A549 (cell line): ENCODE measurements around the gene BCL3. TPM values are rescaled to one million over a fixed set of nuclear protein-coding genes. Genes with fewer than 3 reads are reported as not detected.

Experiments used
- BCL3 ChIP-seq: fragments of >200 bp; sonication (Bioruptor Twin); formaldehyde crosslinking; IDR thresholded peaks from 3 replicates; pipeline ENCODE4 v1.6.1; 2016
- CEBPB ChIP-seq, 2 experiments: fragments of >200 bp in 1 of 2; sonication (Bioruptor Twin) in 1 of 2; formaldehyde crosslinking in 1 of 2; IDR thresholded peaks; 2 replicates each; pipeline ENCODE4 v1.6.1; 2012 to 2016
- CHD2 ChIP-seq: fragments of 150-350 bp; IDR thresholded peaks from 2 replicates; pipeline ENCODE4 v1.6.1; 2014; ENCODE audit warnings: low read length; ENCODE audit not compliant: partially characterized antibody
- CTCF ChIP-seq: fragments of >200 bp; sonication (Bioruptor Twin); formaldehyde crosslinking; IDR thresholded peaks from 3 replicates; pipeline ENCODE4 v1.5.1; 2016
- E2F6 ChIP-seq: IDR thresholded peaks from 2 replicates; pipeline ENCODE4 v1.6.1; 2012; ENCODE audit warnings: low read depth, borderline replicate concordance
- EHF ChIP-seq: fragments of 250-450 bp; sonication (Bioruptor Pico); IDR thresholded peaks from 2 replicates; pipeline ENCODE4 v1.5.0; 2020; ENCODE audit warnings: mild to moderate bottlenecking
- ELK1 ChIP-seq: fragments of 150-350 bp; IDR thresholded peaks from 2 replicates; pipeline ENCODE4 v1.6.1; 2014; ENCODE audit warnings: low read depth, mild to moderate bottlenecking, low read length
- EP300 ChIP-seq, 2 experiments: fragments of >200 bp; sonication (Bioruptor Twin); formaldehyde crosslinking; IDR thresholded peaks; 2 replicates in 1 of 2; 3 replicates in 1 of 2; pipeline ENCODE4 v1.6.1; 2016 to 2017
- ESRRA ChIP-seq: fragments of 150-350 bp; IDR thresholded peaks from 2 replicates; pipeline ENCODE4 v1.6.1; 2014; ENCODE audit warnings: mild to moderate bottlenecking, low read length, borderline replicate concordance
- FOSB ChIP-seq: fragments of 250-450 bp; sonication (Bioruptor Pico); IDR thresholded peaks from 2 replicates; pipeline ENCODE4 v1.5.0; 2020; ENCODE audit warnings: mild to moderate bottlenecking, moderate library complexity
- FOSL2 ChIP-seq, 2 experiments: fragments of 450-650 bp in 1 of 2; fragments of >200 bp in 1 of 2; sonication (Bioruptor Twin) in 1 of 2; formaldehyde crosslinking; IDR thresholded peaks; 2 replicates each; pipeline versions ENCODE4 v1.5.0 to v1.6.1; 2016 to 2020; ENCODE audit warnings: mild to moderate bottlenecking in 1 of 2, moderate library complexity in 1 of 2
- FOXS1 ChIP-seq: fragments of 250-450 bp; sonication (Bioruptor Pico); IDR thresholded peaks from 2 replicates; pipeline ENCODE4 v1.5.0; 2020; ENCODE audit warnings: mild to moderate bottlenecking, moderate library complexity
- GATA3 ChIP-seq: IDR thresholded peaks from 2 replicates; pipeline ENCODE4 v1.6.1; 2012; ENCODE audit warnings: borderline replicate concordance
- HOXA7 ChIP-seq: fragments of 250-450 bp; sonication (Bioruptor Pico); IDR thresholded peaks from 2 replicates; pipeline ENCODE4 v1.5.0; 2020; ENCODE audit warnings: mild to moderate bottlenecking, moderate library complexity
- HOXB13 ChIP-seq: fragments of 250-450 bp; sonication (Bioruptor Pico); IDR thresholded peaks from 2 replicates; pipeline ENCODE4 v1.5.0; 2020; ENCODE audit warnings: low read depth, mild to moderate bottlenecking, moderate library complexity
- JUNB ChIP-seq: fragments of >200 bp; sonication (Bioruptor Twin); formaldehyde crosslinking; IDR thresholded peaks from 2 replicates; pipeline ENCODE4 v1.6.1; 2016
- KDM1A ChIP-seq: fragments of 200-600 bp; sonication (generic); IDR thresholded peaks from 2 replicates; pipeline ENCODE4 v1.6.1; 2016; ENCODE audit warnings: low read depth, mild to moderate bottlenecking
- KDM5A ChIP-seq: fragments of 200-600 bp; sonication (generic); IDR thresholded peaks from 2 replicates; pipeline ENCODE4 v1.6.1; 2016; ENCODE audit warnings: antibody characterized with exemption, mild to moderate bottlenecking
- MAFK ChIP-seq: fragments of 450-650 bp; IDR thresholded peaks from 2 replicates; pipeline ENCODE4 v1.6.1; 2014; ENCODE audit not compliant: partially characterized antibody
- MAZ ChIP-seq: fragments of 150-350 bp; IDR thresholded peaks from 2 replicates; pipeline ENCODE4 v1.6.1; 2014; ENCODE audit warnings: antibody characterized with exemption, low read depth, low read length, borderline replicate concordance
- MYC ChIP-seq: IDR thresholded peaks from 2 replicates; pipeline ENCODE4 v1.6.1; 2012; ENCODE audit warnings: mild to moderate bottlenecking, inconsistent platforms, low read length, improper control_type of control experiment, borderline replicate concordance
- NPAS2 ChIP-seq: fragments of 250-450 bp; sonication (Bioruptor Pico); IDR thresholded peaks from 2 replicates; pipeline ENCODE4 v1.8.0; 2022; ENCODE audit warnings: mild to moderate bottlenecking, moderate library complexity, borderline replicate concordance
- NR3C1 ChIP-seq: fragments of >200 bp; sonication (Bioruptor Twin); formaldehyde crosslinking; IDR thresholded peaks from 3 replicates; pipeline ENCODE4 v1.6.1; 2017
- PHF8 ChIP-seq: fragments of 200-600 bp; sonication (generic); IDR thresholded peaks from 2 replicates; pipeline ENCODE4 v1.6.1; 2016; ENCODE audit warnings: low read depth, mild to moderate bottlenecking, antibody characterized with exemption, moderate library complexity, borderline replicate concordance
- POLR2AphosphoS2 ChIP-seq: conservative IDR thresholded peaks from 2 replicates; pipeline ENCODE4 v1.6.1; 2012; ENCODE audit warnings: low read length, improper control_type of control experiment, inconsistent platforms
- RAD21 ChIP-seq, 2 experiments: fragments of >200 bp in 1 of 2; sonication (Bioruptor Twin) in 1 of 2; formaldehyde crosslinking in 1 of 2; IDR thresholded peaks in 1 of 2; conservative IDR thresholded peaks in 1 of 2; 2 replicates in 1 of 2; 3 replicates in 1 of 2; pipeline ENCODE4 v1.6.1; 2012 to 2018; ENCODE audit warnings: inconsistent platforms in 1 of 2
- RARB ChIP-seq: fragments of 250-450 bp; sonication (Bioruptor Pico); IDR thresholded peaks from 2 replicates; pipeline ENCODE4 v1.8.0; 2021; ENCODE audit warnings: mild to moderate bottlenecking, moderate library complexity
- RCOR1 ChIP-seq: fragments of 150-350 bp; IDR thresholded peaks from 2 replicates; pipeline ENCODE4 v1.6.1; 2014; ENCODE audit warnings: antibody characterized with exemption, low read length, low read depth
- REST ChIP-seq: fragments of 200-600 bp; sonication (generic); IDR thresholded peaks from 2 replicates; pipeline ENCODE4 v1.6.1; 2016; ENCODE audit warnings: antibody characterized with exemption, mild to moderate bottlenecking, moderate library complexity
- RFX5 ChIP-seq: fragments of 450-650 bp; IDR thresholded peaks from 2 replicates; pipeline ENCODE4 v1.7.1; 2014; ENCODE audit warnings: antibody characterized with exemption, mild to moderate bottlenecking, moderate library complexity
- RNF2 ChIP-seq: fragments of 200-600 bp; sonication (generic); IDR thresholded peaks from 2 replicates; pipeline ENCODE4 v1.6.1; 2016; ENCODE audit warnings: low read depth, mild to moderate bottlenecking, antibody characterized with exemption, moderate library complexity, borderline replicate concordance
- SREBF2 ChIP-seq: fragments of 450-650 bp; IDR thresholded peaks from 2 replicates; pipeline ENCODE4 v1.6.1; 2014; ENCODE audit warnings: mild to moderate bottlenecking, moderate library complexity
- TFCP2L1 ChIP-seq: fragments of 250-450 bp; sonication (Bioruptor Pico); IDR thresholded peaks from 2 replicates; pipeline ENCODE4 v1.5.0; 2021; ENCODE audit warnings: mild to moderate bottlenecking
- TP53 ChIP-seq: fragments of 250-450 bp; sonication (Bioruptor Pico); IDR thresholded peaks from 2 replicates; pipeline ENCODE4 v1.5.0; 2021; ENCODE audit warnings: mild to moderate bottlenecking, moderate library complexity
- polyA plus RNA-seq, 4 experiments: library from polyadenylated mRNA; depleted of rRNA in 3 of 4; stranded (reverse); fragments of >200 nt; fragmentation: RNase III in 1 of 4; extraction: RNeasy Plus Mini Kit Qiagen cat#74134 plus additional on column Dnase treatment in 1 of 4; gene quantifications; 2 replicates in 3 of 4; 3 replicates in 1 of 4; pipeline ENCODE4 v1.2.3, GENCODE V29; 2011 to 2017

BCL3 gene
- polyA plus RNA-seq, 2 of the 4 experiments (the other 2 are of a cell fraction), result 22.6 to 72.1 TPM

- peak; percentile 77; the same call in 1 of the 2 replicates for TF ChIP-seq EHF
- TF ChIP-seq GATA3, result peak; percentile 40; the same call in 1 of the 2 replicates
- TF ChIP-seq CHD2, result no peak
- TF ChIP-seq RFX5, result no peak
- TF ChIP-seq KDM5A, result no peak
- TF ChIP-seq KDM1A, result no peak
- TF ChIP-seq BCL3, result 0 out of 3 replicates have a peak, but pooled peaks have one; percentile 56
- 0 out of 2 replicates have a peak, but pooled peaks have one; percentile 68 for TF ChIP-seq TFCP2L1
- no peak for TF ChIP-seq FOSL2 (IDR thresholded peaks at IDR 0.05)
- TF ChIP-seq FOSL2 (CRISPR knock-in tag; IDR thresholded peaks at IDR 0.05), result no peak; the same call in 1 of the 2 replicates
- TF ChIP-seq RNF2, result no peak
- TF ChIP-seq MYC, result no peak
- TF ChIP-seq NR3C1, result no peak
- TF ChIP-seq FOXS1 (CRISPR knock-in tag), result no peak
- TF ChIP-seq PHF8, result no peak
- TF ChIP-seq MAZ, result no peak
- peak in 1 of 2 experiments; percentile 74; a peak in 1 of 5 replicates for TF ChIP-seq EP300 (IDR thresholded peaks at IDR 0.05)
- TF ChIP-seq CEBPB (IDR thresholded peaks at IDR 0.05), result no peak
- TF ChIP-seq RAD21 (conservative IDR thresholded peaks at IDR 0.05 in 1 of 2, IDR thresholded peaks at IDR 0.05 in 1 of 2), result peak in 1 of 2 experiments; percentile 19; a peak in 1 of 5 replicates
- no peak for TF ChIP-seq SREBF2
- TF ChIP-seq CTCF, result no peak
- no peak for TF ChIP-seq ESRRA
- TF ChIP-seq HOXA7, result peak; percentile 89
- TF ChIP-seq POLR2AphosphoS2, result peak; percentile 92
- TF ChIP-seq RCOR1, result no peak
- peak; percentile 76; the same call in 1 of the 2 replicates for TF ChIP-seq FOSB (CRISPR knock-in tag)
- TF ChIP-seq E2F6, result no peak
- TF ChIP-seq JUNB, result no peak
- peak; percentile 24; the same call in 1 of the 2 replicates for TF ChIP-seq RARB (CRISPR knock-in tag)
- no peak for TF ChIP-seq HOXB13 (CRISPR knock-in tag)
- no peak for TF ChIP-seq ELK1
- no peak for TF ChIP-seq NPAS2 (CRISPR knock-in tag)
- peak; percentile 74 for TF ChIP-seq TP53 (CRISPR knock-in tag)
- no peak for TF ChIP-seq MAFK
- no peak for TF ChIP-seq REST
Observed at GRCh38 chr19:44753932-44754749, 5.6 kb downstream of the BCL3 start (continued).
